HG02870 (cell line): Measurements from ENCODE around the gene POFUT1.
"Not testable (repeated sequence)": the region's sequence is repeated elsewhere in the genome, so short reads cannot be mapped to it uniquely, and the experiment has no call there.

Source experiments
- ATAC-seq: cut with Tn5 transposase; IDR thresholded peaks from one replicate; pipeline ENCODE4 v1.9.1; 2021; ENCODE audit warnings: mild to moderate bottlenecking, moderate library complexity; ENCODE audit not compliant: unreplicated experiment

The POFUT1 gene

GRCh38 chr20:32188376-32189122, 19.1 kb upstream of the POFUT1 start:
- no peak for ATAC-seq

GRCh38 chr20:32189123-32189410, 18.6 kb upstream of the POFUT1 start:
- no peak for ATAC-seq

DNA sequence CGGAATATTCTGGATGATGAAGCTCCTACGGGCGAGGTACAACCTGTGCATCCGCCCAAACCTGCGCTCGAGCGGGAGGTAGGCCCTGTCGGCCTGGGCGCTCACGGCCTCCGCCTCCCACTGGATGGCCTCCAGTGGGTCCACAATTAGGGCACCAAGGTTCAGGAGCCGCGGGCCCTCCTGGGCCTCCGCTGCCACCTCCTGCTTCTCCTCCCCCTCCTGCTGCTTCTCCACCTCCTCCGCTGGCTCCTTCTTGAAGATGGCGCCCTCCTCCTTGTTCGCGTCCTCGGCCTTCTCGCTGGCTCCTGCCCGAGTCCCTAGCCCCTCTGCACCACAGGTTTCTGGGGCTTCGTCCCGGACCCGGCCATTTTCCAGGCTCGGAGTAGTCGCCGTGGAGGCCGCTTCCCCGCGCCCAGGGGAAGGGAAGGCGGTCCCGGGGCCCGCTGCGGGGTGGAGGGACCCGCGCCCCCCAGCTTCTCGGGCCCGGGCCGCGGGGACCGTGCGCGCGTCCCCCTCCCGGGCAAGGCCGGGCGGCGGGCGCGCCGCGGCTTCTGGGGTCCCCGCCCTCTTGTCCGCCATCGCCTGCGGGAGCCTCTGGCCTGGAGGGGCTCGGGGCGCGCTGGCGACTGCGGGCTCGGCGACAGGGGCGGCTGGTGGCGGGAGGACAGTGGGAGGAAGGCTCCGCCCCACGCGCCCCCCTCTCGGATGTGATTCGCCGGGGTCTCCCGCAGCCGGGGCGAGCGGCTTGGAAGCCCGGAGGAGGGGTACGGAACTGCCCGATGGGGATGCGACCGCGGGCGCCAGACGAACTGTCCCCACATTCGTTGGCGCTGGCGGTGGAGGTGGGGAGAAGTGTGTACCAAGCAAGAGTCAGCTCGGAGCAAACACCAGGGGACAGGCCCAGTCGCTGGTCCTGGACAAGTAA, 17.7 kb upstream of the POFUT1 start:
- no peak for ATAC-seq

DNA sequence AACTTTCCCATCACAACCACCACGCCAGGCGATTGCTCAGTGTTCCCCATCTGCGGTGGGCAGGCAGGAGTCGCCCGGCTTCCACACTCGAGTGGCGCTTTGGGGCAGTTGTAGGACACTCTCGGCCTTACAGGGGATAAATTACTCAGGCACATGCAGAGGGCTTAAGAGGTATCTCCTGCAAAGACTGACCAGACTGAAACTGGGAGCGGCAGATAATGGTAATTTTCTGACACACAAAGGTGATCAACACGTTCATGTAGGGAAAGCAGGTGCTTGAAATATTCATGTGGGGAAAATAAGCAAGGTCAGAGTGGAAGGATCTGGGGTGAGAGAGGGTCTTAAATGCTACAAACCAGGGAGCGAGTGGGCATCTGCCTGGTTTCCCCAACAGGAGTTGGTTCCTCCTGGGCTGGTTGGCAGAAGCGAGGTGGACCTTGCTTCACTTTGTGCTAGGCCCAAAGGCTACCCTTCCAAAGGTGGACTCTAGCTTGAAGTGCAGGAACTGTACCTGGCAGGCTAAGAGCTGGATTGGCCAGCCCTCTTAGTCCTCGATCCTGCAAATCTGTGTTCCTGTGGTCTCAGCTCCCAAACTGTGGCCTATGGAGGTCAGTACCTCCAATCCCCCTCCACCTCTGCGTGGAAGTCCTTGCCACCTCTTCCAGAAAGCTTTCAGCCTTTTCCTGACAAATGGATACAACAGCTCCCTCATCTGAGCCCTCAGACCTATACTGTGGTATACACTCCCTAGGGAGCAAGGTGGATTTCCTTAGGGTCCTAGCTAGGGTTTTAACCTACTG, 16.9 kb upstream of the POFUT1 start:
- ATAC-seq = no peak

- ATAC-seq = no peak
Measured at GRCh38 chr20:32191422-32191821, 16.3 kb upstream of the POFUT1 start.

DNA sequence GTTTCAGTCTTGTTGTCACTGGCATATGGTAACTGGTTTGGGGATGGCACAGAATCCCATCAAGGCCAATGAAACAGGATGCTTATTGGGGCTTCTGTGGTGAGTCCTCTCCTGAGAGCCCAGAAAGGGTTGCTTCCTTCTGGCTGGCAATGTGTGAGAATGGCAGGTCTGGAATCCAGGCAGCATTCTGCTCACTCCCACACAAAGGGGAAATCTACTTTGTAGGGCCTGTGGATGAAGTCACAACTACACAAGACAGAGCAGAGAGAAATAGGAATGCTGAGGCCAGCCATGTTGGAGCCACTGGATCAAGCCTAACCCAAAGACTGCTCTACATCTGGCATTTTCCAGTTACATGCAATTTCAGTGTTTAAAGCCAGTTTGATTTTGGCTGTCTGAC, 15.8 kb upstream of the POFUT1 start:
- ATAC-seq = no peak

DNA sequence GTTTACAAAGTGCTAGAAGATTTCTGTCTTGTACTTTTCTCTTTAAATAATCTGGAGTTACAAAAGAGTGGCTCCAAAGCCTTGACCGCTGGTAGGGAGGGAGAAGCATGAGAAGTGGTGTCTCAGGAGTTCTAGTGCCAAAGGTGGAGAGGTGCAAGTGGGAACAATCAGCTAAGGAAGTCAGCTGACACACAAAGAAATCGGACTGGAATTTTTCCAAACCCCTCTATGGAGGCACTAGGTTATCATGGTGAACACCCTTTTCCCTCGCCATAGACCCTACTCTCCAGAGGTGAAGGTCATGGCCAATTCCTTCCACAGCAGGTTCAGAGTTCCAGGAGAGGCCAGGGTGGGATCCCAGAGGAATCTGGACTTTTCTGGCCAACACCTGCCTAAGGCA, 15.0 kb upstream of the POFUT1 start:
- no peak for ATAC-seq

- not testable (repeated sequence) for ATAC-seq
Measured at GRCh38 chr20:32193336-32193735, 14.3 kb upstream of the POFUT1 start.

GRCh38 chr20:32193996-32194395, 13.7 kb upstream of the POFUT1 start:
- no peak for ATAC-seq

GRCh38 chr20:32195581-32195980, 12.1 kb upstream of the POFUT1 start:
- ATAC-seq = no peak

- not testable (repeated sequence) for ATAC-seq
Measured at GRCh38 chr20:32196613-32197012, 11.1 kb upstream of the POFUT1 start.

DNA sequence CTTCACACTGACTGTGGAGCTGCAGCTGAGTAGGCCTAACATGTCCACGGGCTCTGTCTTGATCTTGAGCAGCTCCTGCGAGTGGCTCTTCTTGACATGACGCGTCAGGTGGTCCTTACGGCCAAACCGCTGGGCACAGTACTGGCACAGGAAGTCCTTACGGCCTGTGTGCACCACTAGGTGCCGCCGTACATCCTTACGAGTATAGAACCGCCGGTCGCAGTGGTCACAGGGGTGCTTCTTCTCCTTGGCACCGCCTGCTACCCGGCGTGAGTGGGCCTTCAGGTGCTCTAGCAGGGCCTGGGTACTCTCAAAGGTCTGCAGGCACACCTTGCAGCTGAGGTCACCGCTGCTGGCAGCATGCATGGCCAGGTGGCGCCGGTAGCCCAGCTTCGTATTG, 10.5 kb upstream of the POFUT1 start:
- not testable (repeated sequence) for ATAC-seq

DNA sequence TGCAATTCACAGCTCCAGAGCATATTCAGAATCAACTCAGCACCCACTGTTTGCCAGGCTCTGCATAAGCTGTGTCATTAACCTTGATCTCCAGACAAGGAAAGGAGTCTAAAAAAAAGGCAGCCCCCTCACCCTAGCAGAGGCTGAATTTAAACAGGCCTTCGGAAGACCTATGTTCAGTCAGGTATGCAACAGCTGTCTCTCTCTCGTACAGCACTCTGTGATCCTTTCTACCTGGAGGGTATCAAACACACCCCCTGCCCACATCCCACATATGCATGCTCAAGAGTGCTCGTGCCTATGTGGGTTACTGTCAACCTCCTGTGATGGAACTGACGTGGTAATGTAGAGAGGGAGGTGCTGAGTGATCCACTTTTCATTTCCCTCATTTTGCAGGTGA, 8.7 kb upstream of the POFUT1 start:
- no peak for ATAC-seq

GRCh38 chr20:32201296-32201976, 6.2 kb upstream of the POFUT1 start:
- ATAC-seq = no peak

- no peak for ATAC-seq
Measured at GRCh38 chr20:32201977-32202363, 5.7 kb upstream of the POFUT1 start.

DNA sequence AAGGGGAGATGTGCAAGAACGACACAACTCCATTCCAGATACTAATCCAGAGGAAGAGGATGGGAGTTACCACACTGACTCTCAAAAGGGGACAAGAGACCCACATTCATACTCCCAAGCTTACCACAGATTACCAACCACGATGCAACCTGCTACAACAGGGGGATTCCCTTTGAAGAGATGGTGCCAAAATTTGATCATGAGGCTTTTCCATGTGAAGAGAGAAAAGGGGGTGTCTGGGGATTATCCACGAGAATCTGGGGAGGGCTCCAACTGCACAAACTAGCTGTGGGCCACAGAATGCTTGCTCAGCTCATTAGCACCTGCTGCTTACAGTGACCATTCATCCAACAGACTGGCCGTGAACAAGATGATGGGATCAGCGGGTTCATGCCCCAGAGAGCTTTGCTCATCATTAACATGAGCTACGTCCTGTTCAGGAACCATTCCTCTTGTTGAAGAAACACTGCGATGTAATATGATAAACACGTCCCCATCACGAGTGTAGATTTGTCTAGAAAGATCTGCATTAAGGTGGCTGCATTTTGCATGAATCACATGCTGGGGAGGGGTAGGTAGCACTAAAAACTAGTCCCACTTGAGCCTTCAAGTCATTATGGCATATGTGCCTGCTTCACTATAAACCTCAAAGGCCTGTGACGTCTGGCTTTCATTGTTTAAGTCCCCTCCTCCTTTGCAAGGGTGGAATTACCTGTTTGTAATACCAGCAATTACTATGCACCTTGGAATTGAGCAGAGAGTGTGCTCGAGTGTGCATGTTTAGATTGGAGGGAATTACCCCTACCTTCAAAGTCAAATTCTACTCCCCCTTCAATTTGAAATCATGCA, 4.1 kb upstream of the POFUT1 start:
- no peak for ATAC-seq

DNA sequence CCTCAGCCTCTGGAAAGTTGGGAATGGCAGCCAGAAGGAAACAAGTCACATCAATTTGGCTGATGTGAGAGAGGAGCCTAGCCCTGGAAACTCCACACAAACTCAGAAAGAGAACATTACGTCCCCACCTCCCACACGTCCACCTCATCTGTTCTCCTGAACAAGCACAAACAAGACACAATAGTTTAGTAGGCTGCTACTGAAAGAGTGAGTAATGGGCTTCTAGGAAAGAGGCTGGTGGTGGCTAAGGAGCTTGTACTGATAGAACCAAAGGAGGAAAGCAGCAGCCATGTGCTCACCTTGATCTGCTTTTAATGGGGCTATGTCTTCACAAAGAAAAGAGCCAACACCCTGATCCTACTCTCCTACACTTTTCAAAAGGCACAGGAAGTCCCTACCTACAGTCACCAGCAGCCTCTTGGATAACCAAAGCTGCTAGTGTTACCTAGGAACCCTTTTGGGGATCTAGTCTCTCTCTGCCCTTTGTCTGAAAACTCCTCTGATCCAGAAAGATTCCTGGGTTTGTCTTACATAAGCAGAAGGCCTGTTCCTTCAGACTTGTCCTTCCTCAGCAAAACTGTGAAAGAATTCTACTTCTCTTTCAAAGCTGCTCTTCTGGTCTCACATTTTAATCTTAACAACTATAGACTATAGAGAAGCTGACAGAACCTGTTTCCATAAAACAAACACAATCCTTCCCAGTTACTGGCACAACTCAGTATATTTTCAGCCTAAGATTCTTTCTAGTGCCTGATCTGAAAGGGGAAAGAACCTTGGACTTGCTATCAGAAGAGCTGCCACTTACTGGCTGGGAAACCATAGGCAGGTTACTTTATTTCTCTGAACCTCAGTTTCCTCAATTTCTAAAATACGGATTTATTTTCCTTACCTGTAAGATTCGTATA, 3.2 kb upstream of the POFUT1 start:
- ATAC-seq = no peak

- no peak for ATAC-seq
Measured at GRCh38 chr20:32205110-32205842, 2.4 kb upstream of the POFUT1 start.
